WTC11 (cell line): Measurements from ENCODE around the gene EMC1. TPM values are rescaled to one million over a fixed set of nuclear protein-coding genes. Genes with fewer than 3 reads are reported as not detected.

ENCODE experiments used
- ATAC-seq: fragments of 200-7000 bp; cut with Tn5 transposase; 2 replicates; pipeline ENCODE4 v1.10.0; 2021; ENCODE audit warnings: mild to moderate bottlenecking, moderate library complexity
- CTCF ChIA-PET: fragments of 300-600 bp; sonication (Branson Sonifier 250); formaldehyde crosslinking; loops from one replicate; lab custom pipeline; 2021; ENCODE audit warnings: antibody characterized with exemption; lab: Charles Lee
- POLR2A ChIA-PET: fragments of 350-600 bp; sonication (Branson Sonifier 250); formaldehyde crosslinking; loops from one replicate; lab custom pipeline; 2021; ENCODE audit warnings: antibody characterized with exemption; lab: Charles Lee
- DNase-seq: peaks from one replicate; pipeline ENCODE4 v3.0.0; 2021; ENCODE audit warnings: low spot score
- H3K27ac Mint-ChIP-seq: 2 replicates; pipeline ENCODE4 v1.8.0; 2021; ENCODE audit warnings: mixed read lengths
- H3K27me3 Mint-ChIP-seq: 2 replicates; pipeline ENCODE4 v1.8.0; 2021; ENCODE audit warnings: low read depth, mild to moderate bottlenecking, moderate library complexity, mixed read lengths
- H3K36me3 Mint-ChIP-seq: 2 replicates; pipeline ENCODE4 v1.8.0; 2021; ENCODE audit warnings: mixed read lengths
- H3K4me1 Mint-ChIP-seq: 2 replicates; pipeline ENCODE4 v1.8.0; 2022; ENCODE audit warnings: mixed read lengths
- H3K4me3 Mint-ChIP-seq: 2 replicates; pipeline ENCODE4 v1.8.0; 2021; ENCODE audit warnings: mild to moderate bottlenecking, moderate library complexity, mixed read lengths
- H3K9me3 Mint-ChIP-seq: 2 replicates; pipeline ENCODE4 v1.8.0; 2021; ENCODE audit warnings: mixed read lengths
- GRHL2 ChIP-seq: fragments of 250-450 bp; sonication (Bioruptor Pico); IDR thresholded peaks from 2 replicates; pipeline ENCODE4 v1.8.0; 2022; ENCODE audit warnings: mild to moderate bottlenecking, moderate library complexity; ENCODE audit not compliant: insufficient replicate concordance, severe bottlenecking
- IRF2 ChIP-seq: sonication (generic); formaldehyde crosslinking; IDR thresholded peaks from 2 replicates; pipeline ENCODE4 v1.8.0; 2022; ENCODE audit warnings: low read depth, missing genetic modification reagents, borderline replicate concordance
- NFYB ChIP-seq: sonication (generic); formaldehyde crosslinking; conservative IDR thresholded peaks from 2 replicates; pipeline ENCODE4 v1.8.0; 2022; ENCODE audit warnings: low read depth, missing genetic modification reagents
- OVOL2 ChIP-seq: fragments of 250-450 bp; sonication (Bioruptor Pico); IDR thresholded peaks from 2 replicates; pipeline ENCODE4 v1.9.0; 2021; ENCODE audit warnings: mild to moderate bottlenecking, borderline replicate concordance
- SOX15 ChIP-seq: fragments of 250-450 bp; sonication (Bioruptor Pico); IDR thresholded peaks from 2 replicates; pipeline ENCODE4 v1.9.0; 2021; ENCODE audit warnings: mild to moderate bottlenecking
- TCF7 ChIP-seq: sonication (generic); formaldehyde crosslinking; IDR thresholded peaks from 2 replicates; pipeline ENCODE4 v1.8.0; 2022; ENCODE audit warnings: mild to moderate bottlenecking, low read depth, missing genetic modification reagents, moderate library complexity
- TEAD4 ChIP-seq: sonication (generic); formaldehyde crosslinking; IDR thresholded peaks from 2 replicates; pipeline ENCODE4 v1.8.0; 2022; ENCODE audit warnings: mild to moderate bottlenecking, missing genetic modification reagents
- ZBTB21 ChIP-seq: sonication (generic); formaldehyde crosslinking; IDR thresholded peaks from 2 replicates; pipeline ENCODE4 v1.8.1; 2023; ENCODE audit warnings: mild to moderate bottlenecking, missing genetic modification reagents, borderline replicate concordance
- ZNF138 ChIP-seq: sonication (generic); formaldehyde crosslinking; conservative IDR thresholded peaks from 2 replicates; pipeline ENCODE4 v1.8.1; 2022; ENCODE audit warnings: mild to moderate bottlenecking, moderate library complexity, missing genetic modification reagents
- ZNF263 ChIP-seq: sonication (generic); formaldehyde crosslinking; IDR thresholded peaks from 2 replicates; pipeline ENCODE4 v1.8.1; 2022; ENCODE audit warnings: low read depth, mild to moderate bottlenecking, moderate library complexity, missing genetic modification reagents
- total RNA-seq: library from RNA; stranded (reverse); gene quantifications from 3 replicates; pipeline ENCODE4 v1.2.3, GENCODE V29; 2021
- TF ChIP-seq, protein P1 (sequence below): sonication (generic); formaldehyde crosslinking; IDR thresholded peaks from 2 replicates; pipeline ENCODE4 v1.8.1; 2022; ENCODE audit warnings: mild to moderate bottlenecking, missing genetic modification reagents, moderate library complexity, borderline replicate concordance
- TF ChIP-seq, protein P2 (sequence below): fragments of 200-600 bp; IDR thresholded peaks from 2 replicates; pipeline ENCODE4 v1.8.0; 2022; ENCODE audit warnings: antibody characterized with exemption
- TF ChIP-seq, protein P3 (sequence below): fragments of 250-450 bp; sonication (Bioruptor Pico); IDR thresholded peaks from 2 replicates; pipeline ENCODE4 v1.9.0; 2021; ENCODE audit warnings: mild to moderate bottlenecking
- TF ChIP-seq, protein P4 (sequence below): sonication (generic); formaldehyde crosslinking; IDR thresholded peaks from 2 replicates; pipeline ENCODE4 v1.8.1; 2023; ENCODE audit warnings: mild to moderate bottlenecking, missing genetic modification reagents, moderate library complexity
- TF ChIP-seq, protein P5 (sequence below): sonication (generic); formaldehyde crosslinking; IDR thresholded peaks from 2 replicates; pipeline ENCODE4 v1.8.1; 2023; ENCODE audit warnings: mild to moderate bottlenecking, missing genetic modification reagents
- TF ChIP-seq, protein P6 (sequence below): sonication (generic); formaldehyde crosslinking; IDR thresholded peaks from 2 replicates; pipeline ENCODE4 v1.8.0; 2023; ENCODE audit warnings: missing genetic modification reagents
- TF ChIP-seq, protein P7 (sequence below): fragments of 250-450 bp; sonication (Bioruptor Pico); IDR thresholded peaks from 2 replicates; pipeline ENCODE4 v2.1.2; 2022; ENCODE audit warnings: mild to moderate bottlenecking, moderate library complexity
- TF ChIP-seq, protein P8 (sequence below): sonication (generic); formaldehyde crosslinking; IDR thresholded peaks from 2 replicates; pipeline ENCODE4 v1.8.0; 2022; ENCODE audit warnings: mild to moderate bottlenecking, missing genetic modification reagents
- TF ChIP-seq, protein P9 (sequence below): sonication (generic); formaldehyde crosslinking; IDR thresholded peaks from 2 replicates; pipeline ENCODE4 v1.8.1; 2022; ENCODE audit warnings: mild to moderate bottlenecking, moderate library complexity, missing genetic modification reagents
- TF ChIP-seq, protein P10 (sequence below): fragments of 250-450 bp; sonication (Bioruptor Pico); IDR thresholded peaks from 2 replicates; pipeline ENCODE4 v1.9.0; 2021; ENCODE audit warnings: mild to moderate bottlenecking

Gene EMC1
- total RNA-seq, 1 experiment from 2014 or later: 53.5 TPM

DNA sequence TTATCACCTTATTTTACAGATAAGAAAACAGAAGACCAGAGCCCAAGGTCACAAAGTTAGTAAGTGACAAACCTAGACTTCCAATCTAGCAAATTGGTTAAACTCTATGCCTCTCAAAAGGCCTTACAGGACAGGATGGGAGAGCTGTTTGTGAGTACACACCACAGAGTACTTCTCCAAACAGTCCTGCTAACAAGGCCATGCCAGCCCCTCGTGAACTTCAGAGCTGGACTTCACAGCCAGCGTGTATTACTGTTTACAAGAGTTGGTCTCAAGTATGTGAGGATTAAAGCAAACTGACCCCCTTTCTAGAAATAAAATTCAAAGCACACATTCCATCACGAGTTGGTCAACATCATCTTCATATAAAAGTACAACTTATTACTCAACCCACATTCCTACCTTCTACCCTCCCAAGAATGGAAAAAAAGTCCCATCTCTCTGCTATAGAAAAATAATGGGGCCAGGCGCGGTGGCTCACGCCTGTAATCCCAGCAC, 21.4 kb downstream of the EMC1 start:
- no peak for DNase-seq
- no peaks in the 10 kb centered on the region for H3K27me3 Mint-ChIP-seq
- CTCF ChIA-PET: no interaction called here
- H3K4me1 Mint-ChIP-seq: no peaks in the 10 kb centered on the region
- H3K4me3 Mint-ChIP-seq: no peak overlapping the region
- H3K36me3 Mint-ChIP-seq: peaks cover 81% of the 10 kb centered on the region
- no peak for TF ChIP-seq ZNF263 (CRISPR knock-in tag)
- TF ChIP-seq, protein P1, sequence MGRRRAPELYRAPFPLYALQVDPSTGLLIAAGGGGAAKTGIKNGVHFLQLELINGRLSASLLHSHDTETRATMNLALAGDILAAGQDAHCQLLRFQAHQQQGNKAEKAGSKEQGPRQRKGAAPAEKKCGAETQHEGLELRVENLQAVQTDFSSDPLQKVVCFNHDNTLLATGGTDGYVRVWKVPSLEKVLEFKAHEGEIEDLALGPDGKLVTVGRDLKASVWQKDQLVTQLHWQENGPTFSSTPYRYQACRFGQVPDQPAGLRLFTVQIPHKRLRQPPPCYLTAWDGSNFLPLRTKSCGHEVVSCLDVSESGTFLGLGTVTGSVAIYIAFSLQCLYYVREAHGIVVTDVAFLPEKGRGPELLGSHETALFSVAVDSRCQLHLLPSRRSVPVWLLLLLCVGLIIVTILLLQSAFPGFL (CRISPR knock-in tag): no peak
- TF ChIP-seq ZNF138: no peak
- TF ChIP-seq, protein P2, sequence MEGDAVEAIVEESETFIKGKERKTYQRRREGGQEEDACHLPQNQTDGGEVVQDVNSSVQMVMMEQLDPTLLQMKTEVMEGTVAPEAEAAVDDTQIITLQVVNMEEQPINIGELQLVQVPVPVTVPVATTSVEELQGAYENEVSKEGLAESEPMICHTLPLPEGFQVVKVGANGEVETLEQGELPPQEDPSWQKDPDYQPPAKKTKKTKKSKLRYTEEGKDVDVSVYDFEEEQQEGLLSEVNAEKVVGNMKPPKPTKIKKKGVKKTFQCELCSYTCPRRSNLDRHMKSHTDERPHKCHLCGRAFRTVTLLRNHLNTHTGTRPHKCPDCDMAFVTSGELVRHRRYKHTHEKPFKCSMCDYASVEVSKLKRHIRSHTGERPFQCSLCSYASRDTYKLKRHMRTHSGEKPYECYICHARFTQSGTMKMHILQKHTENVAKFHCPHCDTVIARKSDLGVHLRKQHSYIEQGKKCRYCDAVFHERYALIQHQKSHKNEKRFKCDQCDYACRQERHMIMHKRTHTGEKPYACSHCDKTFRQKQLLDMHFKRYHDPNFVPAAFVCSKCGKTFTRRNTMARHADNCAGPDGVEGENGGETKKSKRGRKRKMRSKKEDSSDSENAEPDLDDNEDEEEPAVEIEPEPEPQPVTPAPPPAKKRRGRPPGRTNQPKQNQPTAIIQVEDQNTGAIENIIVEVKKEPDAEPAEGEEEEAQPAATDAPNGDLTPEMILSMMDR: no peak
- TF ChIP-seq, protein P3, sequence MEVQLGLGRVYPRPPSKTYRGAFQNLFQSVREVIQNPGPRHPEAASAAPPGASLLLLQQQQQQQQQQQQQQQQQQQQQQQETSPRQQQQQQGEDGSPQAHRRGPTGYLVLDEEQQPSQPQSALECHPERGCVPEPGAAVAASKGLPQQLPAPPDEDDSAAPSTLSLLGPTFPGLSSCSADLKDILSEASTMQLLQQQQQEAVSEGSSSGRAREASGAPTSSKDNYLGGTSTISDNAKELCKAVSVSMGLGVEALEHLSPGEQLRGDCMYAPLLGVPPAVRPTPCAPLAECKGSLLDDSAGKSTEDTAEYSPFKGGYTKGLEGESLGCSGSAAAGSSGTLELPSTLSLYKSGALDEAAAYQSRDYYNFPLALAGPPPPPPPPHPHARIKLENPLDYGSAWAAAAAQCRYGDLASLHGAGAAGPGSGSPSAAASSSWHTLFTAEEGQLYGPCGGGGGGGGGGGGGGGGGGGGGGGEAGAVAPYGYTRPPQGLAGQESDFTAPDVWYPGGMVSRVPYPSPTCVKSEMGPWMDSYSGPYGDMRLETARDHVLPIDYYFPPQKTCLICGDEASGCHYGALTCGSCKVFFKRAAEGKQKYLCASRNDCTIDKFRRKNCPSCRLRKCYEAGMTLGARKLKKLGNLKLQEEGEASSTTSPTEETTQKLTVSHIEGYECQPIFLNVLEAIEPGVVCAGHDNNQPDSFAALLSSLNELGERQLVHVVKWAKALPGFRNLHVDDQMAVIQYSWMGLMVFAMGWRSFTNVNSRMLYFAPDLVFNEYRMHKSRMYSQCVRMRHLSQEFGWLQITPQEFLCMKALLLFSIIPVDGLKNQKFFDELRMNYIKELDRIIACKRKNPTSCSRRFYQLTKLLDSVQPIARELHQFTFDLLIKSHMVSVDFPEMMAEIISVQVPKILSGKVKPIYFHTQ (CRISPR knock-in tag): no peak
- TF ChIP-seq TEAD4 (CRISPR knock-in tag): no peak
- no peak for TF ChIP-seq NFYB (CRISPR knock-in tag)
- TF ChIP-seq ZBTB21 (CRISPR knock-in tag): no peak
- no peak for TF ChIP-seq OVOL2
- TF ChIP-seq, protein P4, sequence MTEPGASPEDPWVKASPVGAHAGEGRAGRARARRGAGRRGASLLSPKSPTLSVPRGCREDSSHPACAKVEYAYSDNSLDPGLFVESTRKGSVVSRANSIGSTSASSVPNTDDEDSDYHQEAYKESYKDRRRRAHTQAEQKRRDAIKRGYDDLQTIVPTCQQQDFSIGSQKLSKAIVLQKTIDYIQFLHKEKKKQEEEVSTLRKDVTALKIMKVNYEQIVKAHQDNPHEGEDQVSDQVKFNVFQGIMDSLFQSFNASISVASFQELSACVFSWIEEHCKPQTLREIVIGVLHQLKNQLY (CRISPR knock-in tag): no peak
- TF ChIP-seq IRF2 (CRISPR knock-in tag): no peak
- TF ChIP-seq, protein P5, sequence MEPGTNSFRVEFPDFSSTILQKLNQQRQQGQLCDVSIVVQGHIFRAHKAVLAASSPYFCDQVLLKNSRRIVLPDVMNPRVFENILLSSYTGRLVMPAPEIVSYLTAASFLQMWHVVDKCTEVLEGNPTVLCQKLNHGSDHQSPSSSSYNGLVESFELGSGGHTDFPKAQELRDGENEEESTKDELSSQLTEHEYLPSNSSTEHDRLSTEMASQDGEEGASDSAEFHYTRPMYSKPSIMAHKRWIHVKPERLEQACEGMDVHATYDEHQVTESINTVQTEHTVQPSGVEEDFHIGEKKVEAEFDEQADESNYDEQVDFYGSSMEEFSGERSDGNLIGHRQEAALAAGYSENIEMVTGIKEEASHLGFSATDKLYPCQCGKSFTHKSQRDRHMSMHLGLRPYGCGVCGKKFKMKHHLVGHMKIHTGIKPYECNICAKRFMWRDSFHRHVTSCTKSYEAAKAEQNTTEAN (CRISPR knock-in tag): no peak
- TF ChIP-seq, protein P6, sequence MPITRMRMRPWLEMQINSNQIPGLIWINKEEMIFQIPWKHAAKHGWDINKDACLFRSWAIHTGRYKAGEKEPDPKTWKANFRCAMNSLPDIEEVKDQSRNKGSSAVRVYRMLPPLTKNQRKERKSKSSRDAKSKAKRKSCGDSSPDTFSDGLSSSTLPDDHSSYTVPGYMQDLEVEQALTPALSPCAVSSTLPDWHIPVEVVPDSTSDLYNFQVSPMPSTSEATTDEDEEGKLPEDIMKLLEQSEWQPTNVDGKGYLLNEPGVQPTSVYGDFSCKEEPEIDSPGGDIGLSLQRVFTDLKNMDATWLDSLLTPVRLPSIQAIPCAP (CRISPR knock-in tag): no peak
- TF ChIP-seq, protein P7, sequence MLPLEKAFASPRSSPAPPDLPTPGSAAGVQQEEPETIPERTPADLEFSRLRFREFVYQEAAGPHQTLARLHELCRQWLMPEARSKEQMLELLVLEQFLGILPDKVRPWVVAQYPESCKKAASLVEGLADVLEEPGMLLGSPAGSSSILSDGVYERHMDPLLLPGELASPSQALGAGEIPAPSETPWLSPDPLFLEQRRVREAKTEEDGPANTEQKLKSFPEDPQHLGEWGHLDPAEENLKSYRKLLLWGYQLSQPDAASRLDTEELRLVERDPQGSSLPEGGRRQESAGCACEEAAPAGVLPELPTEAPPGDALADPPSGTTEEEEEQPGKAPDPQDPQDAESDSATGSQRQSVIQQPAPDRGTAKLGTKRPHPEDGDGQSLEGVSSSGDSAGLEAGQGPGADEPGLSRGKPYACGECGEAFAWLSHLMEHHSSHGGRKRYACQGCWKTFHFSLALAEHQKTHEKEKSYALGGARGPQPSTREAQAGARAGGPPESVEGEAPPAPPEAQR (CRISPR knock-in tag): no peak
- TF ChIP-seq TCF7 (CRISPR knock-in tag): no peak
- no peak for TF ChIP-seq GRHL2
- no peak for TF ChIP-seq SOX15 (CRISPR knock-in tag)
- TF ChIP-seq, protein P8, sequence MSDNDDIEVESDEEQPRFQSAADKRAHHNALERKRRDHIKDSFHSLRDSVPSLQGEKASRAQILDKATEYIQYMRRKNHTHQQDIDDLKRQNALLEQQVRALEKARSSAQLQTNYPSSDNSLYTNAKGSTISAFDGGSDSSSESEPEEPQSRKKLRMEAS (CRISPR knock-in tag): no peak
- TF ChIP-seq, protein P9, sequence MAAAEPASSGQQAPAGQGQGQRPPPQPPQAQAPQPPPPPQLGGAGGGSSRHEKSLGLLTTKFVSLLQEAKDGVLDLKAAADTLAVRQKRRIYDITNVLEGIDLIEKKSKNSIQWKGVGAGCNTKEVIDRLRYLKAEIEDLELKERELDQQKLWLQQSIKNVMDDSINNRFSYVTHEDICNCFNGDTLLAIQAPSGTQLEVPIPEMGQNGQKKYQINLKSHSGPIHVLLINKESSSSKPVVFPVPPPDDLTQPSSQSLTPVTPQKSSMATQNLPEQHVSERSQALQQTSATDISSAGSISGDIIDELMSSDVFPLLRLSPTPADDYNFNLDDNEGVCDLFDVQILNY: no peak
- TF ChIP-seq, protein P10, sequence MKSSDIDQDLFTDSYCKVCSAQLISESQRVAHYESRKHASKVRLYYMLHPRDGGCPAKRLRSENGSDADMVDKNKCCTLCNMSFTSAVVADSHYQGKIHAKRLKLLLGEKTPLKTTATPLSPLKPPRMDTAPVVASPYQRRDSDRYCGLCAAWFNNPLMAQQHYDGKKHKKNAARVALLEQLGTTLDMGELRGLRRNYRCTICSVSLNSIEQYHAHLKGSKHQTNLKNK: no peak
- ATAC-seq: no peak
- H3K9me3 Mint-ChIP-seq: no peaks in the 10 kb centered on the region
- no peak overlapping the region for H3K27ac Mint-ChIP-seq
- POLR2A ChIA-PET: no interaction called here
